GM21723 (cell line): ENCODE data around the gene AHNAK2.

Experiments used
- ATAC-seq: cut with Tn5 transposase; IDR thresholded peaks from one replicate; pipeline ENCODE4 v1.9.1; 2021; ENCODE audit warnings: mild to moderate bottlenecking, moderate library complexity; ENCODE audit not compliant: unreplicated experiment

The AHNAK2 gene

DNA sequence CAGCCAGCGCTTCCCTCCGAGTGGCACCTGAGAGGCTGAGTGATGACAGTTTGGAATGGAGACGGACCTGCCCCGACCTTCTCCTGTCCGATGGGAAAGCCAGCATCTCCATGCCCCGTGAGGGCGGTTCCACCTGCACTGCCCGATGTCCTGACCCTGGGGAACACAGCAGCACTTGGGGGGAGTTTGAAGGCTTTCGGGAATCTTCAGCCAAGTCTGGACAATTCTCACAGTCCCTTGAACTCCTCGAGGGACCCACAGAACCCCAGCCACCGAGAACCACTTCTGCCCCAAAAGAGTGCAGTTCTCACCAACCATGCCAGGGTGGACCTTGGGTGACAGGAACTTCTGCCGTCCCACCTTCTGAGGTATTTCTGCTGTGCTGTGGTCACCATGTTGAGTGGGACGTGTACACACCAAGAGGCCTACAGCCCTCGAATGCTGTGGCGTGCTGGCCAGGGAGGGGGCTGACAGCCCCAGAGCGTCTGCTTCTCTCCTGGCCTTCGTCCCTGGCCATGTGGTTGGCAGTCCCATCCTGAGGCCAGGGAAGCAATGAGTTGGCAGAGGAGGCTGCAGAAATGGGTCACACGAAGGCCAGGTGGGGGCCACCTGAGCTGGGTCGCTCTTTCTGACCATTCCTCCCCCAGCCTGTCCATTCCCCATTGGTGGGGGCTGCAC is 8.5 kb upstream of the AHNAK2 start:
- ATAC-seq, result no peak

DNA sequence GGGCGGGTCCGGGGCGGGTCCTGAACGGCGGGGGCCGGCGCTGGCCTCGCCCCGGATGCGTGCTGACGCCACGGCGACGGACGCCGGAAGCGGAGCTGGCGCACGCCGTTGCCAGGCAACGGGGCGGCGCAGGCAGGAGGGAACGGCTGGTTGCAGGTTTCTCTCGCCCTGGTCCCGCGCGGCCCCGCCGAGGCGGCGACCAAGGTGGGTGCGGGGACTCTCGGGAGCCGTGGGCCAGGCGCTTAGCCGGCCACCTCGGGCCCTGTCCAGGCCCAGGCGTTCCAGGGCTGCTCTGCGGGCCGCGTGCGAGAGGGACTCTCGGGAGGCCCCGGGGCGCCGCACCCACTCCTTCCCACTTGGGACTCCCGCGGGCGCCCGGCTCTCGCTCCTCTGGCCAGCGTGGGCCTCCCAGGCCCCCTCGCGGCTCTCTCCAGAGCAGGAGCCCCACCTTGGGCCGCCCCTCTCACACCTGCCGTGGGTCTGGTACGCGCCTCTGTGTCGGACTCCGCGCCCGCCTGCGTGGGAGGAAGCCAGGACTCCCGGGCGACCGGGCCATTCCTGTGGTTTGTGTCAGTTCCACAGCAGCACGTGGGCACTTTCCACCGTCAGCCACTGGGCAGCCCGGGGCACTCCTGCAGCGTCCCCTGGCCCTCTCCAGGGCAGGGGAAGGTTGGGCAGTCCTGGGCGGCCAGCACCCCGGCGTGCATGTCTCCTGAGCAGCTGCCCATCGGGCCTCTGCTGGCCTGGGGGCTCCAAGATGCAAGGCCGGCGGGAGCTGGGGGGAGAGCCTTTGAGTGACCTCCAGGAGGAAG is 7.7 kb upstream of the AHNAK2 start, which contains the start of gene CLBA1:
CLBA1 (plus strand) TSS at position 114 of the 812 bp plus-strand sequence; CDS start at position 758, 644 bp downstream.
- peak; percentile 96 for ATAC-seq

DNA sequence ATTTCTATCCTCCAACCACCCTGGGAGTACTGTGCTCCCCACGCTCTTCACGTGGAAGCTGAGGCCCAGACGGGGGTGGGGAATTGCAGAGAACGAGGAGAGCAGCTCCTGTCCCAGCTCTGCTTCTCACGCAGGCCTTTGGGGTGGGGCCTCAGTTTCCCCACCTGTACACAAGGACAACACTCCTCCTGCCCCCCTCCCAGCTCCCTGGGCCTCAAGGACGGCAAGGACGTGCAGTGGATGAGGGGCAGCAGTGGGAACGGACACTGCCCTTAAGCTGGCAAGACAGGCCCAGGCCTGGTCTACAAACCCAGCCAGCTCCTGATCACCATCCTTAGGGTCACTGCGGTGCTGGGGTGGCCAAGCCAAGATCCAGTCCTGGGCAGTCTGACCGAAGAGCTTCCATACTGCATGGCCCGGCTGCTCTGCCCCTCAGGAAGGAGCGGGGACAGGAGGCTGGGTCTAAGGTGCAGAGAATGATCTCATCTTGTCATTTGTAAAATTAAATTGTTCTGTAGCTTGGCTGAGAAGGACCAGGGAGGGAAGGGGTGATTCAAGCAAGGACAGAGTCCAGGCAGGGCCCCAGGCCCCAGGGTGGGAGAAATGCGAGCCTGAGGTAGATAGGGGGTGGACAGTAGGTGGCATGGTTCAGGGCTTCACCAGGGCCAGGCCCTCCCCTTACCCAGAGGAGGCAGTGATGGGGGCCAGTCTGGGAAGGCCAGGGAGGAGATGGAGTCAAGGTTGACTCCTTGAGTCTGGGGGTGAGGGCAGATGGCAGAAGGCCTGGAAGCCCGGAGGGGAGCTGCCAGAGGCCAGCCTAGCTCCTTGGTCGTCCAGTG is 6.1 kb upstream of the AHNAK2 start:
- no peak for ATAC-seq

GRCh38 chr14:104983231-104983721 is 5.1 kb upstream of the AHNAK2 start:
- no peak for ATAC-seq

- ATAC-seq, result no peak
Measured at GRCh38 chr14:104982548-104983230, 4.5 kb upstream of the AHNAK2 start.

GRCh38 chr14:104981699-104982541 is 3.7 kb upstream of the AHNAK2 start:
- no peak for ATAC-seq

- no peak for ATAC-seq
Measured at GRCh38 chr14:104980611-104981531, 2.7 kb upstream of the AHNAK2 start.

DNA sequence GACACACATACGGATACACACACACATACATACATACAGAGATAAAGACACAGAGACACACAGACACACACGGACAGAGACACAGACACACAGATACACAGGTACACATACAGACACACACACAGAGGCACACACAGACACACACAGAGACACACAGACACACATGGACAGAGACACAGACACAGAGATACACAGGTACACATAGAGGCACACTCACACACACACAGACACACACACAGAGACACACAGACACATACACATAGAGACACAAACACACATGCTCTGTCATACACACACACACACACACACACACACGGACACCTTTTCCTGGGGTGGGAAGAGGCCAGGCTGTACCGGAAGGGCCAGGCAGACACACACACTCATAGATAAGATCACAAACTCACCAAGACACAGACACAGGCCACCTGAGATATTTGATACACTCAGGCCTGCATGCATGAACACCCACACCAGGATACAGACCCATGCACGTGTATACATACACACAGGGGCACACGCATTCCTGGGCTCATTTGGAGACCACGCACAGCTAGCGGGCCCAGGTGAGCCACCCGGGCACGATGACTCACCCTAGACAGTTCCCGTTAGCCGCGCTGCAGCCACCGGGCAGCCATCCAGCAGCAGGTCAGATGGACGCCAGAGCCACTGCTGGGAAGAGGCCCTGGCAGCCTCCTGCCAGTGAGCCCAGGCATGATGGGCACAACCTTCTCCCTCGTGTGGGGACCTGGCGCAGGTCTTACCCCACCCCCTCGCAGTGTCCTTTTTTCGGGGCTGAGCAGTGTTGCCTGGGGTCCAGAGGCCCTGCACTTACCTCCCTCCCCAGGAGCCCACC is 1.8 kb upstream of the AHNAK2 start:
- no peak for ATAC-seq

DNA sequence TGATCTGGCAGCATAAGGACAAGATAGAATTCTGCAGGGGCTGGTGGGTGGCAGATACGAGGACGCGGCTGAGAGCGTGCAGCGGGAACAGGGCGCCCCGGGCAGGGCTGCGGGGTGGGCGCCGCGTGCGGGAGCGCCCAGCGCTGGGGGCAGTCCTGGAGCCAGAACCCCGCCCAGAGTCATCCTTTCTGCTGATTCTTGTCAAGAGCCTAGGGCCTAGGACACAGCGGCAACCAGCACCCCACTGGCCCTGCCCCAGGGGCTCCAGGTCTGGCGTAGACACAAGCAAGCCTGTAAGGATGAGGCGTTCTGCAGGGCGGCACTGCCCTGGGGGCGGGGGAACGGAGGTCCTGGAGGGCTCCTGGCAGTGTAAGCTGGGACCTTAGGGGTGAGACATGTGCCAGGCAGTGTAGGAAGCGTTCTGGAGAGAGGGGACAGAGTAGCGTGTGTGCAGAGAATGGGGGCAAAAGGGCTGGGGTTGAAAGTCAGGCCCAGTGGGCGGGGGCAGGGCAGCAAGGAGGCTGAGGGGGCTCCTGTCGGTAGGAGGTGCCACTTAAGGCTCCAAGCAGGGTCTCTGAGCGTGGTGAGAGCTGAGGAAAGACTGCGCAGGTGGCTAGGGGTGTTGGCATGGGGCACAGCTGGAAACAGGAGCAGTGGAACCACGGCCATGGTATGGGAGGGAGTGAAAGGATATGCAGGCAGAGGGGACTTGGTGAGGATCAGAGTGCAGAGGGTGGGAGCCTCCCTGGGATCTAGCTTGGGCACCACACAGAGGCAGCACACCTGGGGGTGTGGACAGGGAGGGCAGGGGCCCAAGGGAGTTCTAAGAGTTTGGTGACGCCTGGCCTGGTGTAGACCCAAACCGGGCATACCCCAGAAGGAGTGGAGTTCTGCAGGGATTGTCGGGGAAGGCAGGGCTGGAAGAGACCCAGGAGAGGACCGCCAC is 845 bp upstream of the AHNAK2 start:
- ATAC-seq, result no peak

GRCh38 chr14:104977008-104977680 is 1.0 kb downstream of the AHNAK2 start:
- ATAC-seq, result no peak

GRCh38 chr14:104976198-104977007 is 1.8 kb downstream of the AHNAK2 start:
- ATAC-seq, result peak; percentile 49

DNA sequence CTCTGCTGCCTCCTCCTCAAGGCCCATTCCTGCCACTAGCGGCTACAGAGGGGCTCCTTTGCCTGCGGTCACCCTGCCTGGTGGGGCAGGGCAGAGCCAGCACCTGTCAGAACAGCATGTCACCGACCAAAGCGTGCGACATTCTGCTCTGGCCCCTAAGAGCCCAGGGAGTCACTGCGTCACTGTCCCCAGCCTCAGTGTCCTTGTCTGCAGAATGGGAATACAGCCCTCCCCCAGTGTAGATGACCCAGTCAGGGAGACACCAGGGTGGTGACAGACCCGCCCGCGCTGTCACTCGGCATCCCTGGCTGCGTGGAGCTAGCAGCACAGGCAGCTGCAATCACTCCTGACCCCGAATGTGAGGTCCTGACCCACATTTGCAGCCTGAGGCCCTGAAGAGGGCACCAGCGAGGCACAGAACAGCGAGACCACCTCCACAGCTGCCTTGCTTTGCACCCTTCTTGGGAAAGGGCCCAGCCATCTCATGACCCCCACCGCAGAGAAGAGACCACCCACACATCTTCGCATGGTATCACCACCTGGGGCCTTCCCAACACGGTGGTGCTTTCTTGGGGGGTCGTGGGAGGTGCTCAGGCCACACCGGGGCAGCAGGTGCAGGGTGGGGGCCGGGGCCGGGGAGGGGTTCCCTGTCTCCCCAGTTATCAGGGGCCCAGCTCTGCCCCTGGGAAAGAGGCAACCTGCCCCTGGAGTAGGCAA is 2.5 kb downstream of the AHNAK2 start:
- ATAC-seq, result no peak

DNA sequence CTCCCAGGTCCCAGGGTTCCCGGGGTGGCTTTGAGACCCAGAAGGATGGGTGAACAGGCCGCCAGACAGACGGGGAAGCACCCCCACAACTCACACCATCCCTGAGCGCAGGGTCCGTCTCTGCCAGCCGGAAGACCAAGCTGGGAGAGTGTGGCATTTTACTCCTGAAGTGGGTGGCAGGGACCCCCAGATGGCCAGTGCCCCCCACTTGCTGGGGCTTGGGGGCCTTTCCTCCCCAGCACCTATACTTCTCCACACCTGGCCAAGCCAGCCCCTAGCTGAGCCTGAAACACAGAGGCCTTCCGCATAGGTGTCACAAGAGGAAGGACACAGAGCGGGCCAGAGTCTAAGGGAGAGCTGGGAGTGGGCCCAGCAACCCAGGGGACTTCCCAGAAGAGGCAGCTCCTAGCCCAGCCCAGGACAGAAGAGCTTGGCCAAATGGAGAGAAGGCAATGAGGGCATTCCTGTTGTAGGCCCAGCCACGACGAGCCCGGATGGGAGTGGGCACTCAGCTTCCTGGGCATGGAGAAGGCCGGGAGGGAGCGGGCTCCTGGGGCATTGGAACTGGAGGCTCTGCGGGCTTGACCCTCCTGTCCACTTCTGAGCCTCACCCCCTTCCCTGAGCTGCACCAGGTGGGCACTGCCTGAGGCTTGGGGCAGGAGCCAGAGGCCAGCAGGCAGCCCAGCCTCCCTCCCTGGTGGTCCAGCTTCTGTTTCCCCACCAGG is 3.3 kb downstream of the AHNAK2 start:
- ATAC-seq, result no peak

DNA sequence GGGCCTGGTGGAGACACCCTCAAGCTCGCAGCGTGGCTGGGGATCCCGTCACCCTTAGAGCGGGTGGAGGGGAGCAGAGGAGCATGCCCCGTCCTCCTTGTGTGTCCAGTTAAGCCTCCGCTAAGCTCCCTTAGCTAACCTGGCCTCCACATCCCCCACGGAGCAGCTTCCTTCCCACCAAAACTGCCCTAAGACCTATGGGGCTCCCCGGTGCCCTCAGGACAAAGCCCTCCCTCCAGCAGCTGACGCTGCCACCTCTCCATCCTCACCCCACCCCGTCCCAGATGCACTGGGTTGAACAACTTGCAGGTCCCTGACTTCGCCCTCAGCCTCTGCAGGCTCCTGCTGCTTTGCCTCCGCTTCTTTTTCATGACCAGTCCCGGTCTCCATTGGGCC is 4.0 kb downstream of the AHNAK2 start:
- no peak for ATAC-seq
